Measurements from ENCODE around the gene EFNA4. TPM values are rescaled to one million over a fixed set of nuclear protein-coding genes. Genes with fewer than 3 reads are reported as not detected.
A peak's percentile ranks its signal among the peaks of the same experiment; 100 is the strongest.

EFNA4 gene
- total and polyA plus RNA-seq, 9 of the 15 experiments (the other 6 are each of a cell fraction or from before 2014, with no cell fraction given): 0.68 to 7.4 (median 6.1) TPM

DNA sequence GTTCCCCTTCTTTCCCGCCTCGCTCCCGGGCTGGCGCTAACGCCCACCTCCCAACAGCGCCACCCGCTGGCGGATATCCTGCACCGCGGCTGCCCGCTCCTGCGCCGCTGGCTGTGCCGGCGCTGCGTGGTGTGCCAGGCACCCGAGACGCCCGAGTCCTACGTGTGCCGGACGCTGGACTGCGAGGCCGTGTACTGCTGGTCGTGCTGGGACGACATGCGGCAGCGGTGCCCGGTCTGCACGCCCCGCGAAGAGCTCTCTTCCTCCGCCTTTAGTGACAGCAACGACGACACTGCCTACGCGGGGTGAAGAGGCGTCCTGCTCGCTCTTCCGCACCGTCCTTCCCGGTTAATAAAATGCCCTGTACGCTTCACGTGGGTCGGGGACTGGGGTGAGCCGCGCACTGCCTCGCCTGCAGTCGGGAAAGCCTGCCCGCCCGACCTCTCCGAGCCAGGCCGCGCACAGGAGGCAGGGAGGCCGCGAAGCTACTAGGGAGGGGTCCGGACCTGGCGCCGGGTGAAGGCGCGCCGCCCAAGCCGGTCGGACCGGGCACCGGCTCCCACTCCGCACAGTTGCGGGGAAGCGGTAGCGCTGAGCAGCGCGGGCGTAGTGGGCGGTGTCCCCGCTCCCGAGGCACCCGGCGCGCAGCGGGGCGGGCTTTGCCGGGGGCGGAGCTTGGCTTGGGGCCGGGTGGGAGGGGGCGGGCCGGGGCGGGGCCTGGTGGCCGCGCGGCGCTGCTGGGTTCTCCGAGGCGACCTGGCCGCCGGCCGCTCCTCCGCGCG, 12.8 kb upstream of the EFNA4 start, which contains the start of gene ADAM15 (continued):
- TF ChIP-seq, protein P1, sequence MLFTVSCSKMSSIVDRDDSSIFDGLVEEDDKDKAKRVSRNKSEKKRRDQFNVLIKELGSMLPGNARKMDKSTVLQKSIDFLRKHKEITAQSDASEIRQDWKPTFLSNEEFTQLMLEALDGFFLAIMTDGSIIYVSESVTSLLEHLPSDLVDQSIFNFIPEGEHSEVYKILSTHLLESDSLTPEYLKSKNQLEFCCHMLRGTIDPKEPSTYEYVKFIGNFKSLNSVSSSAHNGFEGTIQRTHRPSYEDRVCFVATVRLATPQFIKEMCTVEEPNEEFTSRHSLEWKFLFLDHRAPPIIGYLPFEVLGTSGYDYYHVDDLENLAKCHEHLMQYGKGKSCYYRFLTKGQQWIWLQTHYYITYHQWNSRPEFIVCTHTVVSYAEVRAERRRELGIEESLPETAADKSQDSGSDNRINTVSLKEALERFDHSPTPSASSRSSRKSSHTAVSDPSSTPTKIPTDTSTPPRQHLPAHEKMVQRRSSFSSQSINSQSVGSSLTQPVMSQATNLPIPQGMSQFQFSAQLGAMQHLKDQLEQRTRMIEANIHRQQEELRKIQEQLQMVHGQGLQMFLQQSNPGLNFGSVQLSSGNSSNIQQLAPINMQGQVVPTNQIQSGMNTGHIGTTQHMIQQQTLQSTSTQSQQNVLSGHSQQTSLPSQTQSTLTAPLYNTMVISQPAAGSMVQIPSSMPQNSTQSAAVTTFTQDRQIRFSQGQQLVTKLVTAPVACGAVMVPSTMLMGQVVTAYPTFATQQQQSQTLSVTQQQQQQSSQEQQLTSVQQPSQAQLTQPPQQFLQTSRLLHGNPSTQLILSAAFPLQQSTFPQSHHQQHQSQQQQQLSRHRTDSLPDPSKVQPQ (CRISPR knock-in tag; IDR thresholded peaks at IDR 0.05; ENCODE audit: borderline replicate concordance): no peak
- no peak for TF ChIP-seq TFE3 (CRISPR knock-in tag; IDR thresholded peaks at IDR 0.05)
- no peak for TF ChIP-seq RAD51 (IDR thresholded peaks at IDR 0.05; ENCODE audit: borderline replicate concordance, low read depth)
- 0 out of 2 replicates have a peak, but pooled peaks have one; percentile 17 for TF ChIP-seq KLF16 (IDR thresholded peaks at IDR 0.05)
- TF ChIP-seq E4F1 (CRISPR knock-in tag; IDR thresholded peaks at IDR 0.05; ENCODE audit: borderline replicate concordance): no peak
- peak; percentile 96 for TF ChIP-seq CTBP1 (IDR thresholded peaks at IDR 0.05; ENCODE audit: borderline replicate concordance)
- TF ChIP-seq ZNF57 (CRISPR knock-in tag; IDR thresholded peaks at IDR 0.05): no peak
- TF ChIP-seq GATAD2A (IDR thresholded peaks at IDR 0.05): peak; percentile 38; the same call in 1 of the 2 replicates
- no peak for TF ChIP-seq NCOA6 (IDR thresholded peaks at IDR 0.05)
- no peak for TF ChIP-seq NR2C2 (CRISPR knock-in tag; IDR thresholded peaks at IDR 0.05)
- peak; percentile 49; the same call in 1 of the 2 replicates for TF ChIP-seq NR2C2 (tag; IDR thresholded peaks at IDR 0.05)
- TF ChIP-seq EP400 (IDR thresholded peaks at IDR 0.05): peak; percentile 69; the same call in 1 of the 2 replicates
- no peak for TF ChIP-seq TCFL5 (CRISPR knock-in tag; conservative IDR thresholded peaks at IDR 0.05)
- no peak for TF ChIP-seq STAT5A (IDR thresholded peaks at IDR 0.05; ENCODE audit: borderline replicate concordance, low read length)
- no peak for TF ChIP-seq ZBTB12 (CRISPR knock-in tag; IDR thresholded peaks at IDR 0.05)
- no peak for TF ChIP-seq IFI16 (CRISPR knock-in tag; IDR thresholded peaks at IDR 0.05)
- TF ChIP-seq HSF4 (CRISPR knock-in tag; IDR thresholded peaks at IDR 0.05; ENCODE audit: borderline replicate concordance): no peak

Measured in K562 (cell line).